ENCODE data around the gene NOL7.

Gene NOL7

GRCh38 chr6:13600036-13600435 is 15.1 kb upstream of the NOL7 start:
- DNase-seq: no peak

DNA sequence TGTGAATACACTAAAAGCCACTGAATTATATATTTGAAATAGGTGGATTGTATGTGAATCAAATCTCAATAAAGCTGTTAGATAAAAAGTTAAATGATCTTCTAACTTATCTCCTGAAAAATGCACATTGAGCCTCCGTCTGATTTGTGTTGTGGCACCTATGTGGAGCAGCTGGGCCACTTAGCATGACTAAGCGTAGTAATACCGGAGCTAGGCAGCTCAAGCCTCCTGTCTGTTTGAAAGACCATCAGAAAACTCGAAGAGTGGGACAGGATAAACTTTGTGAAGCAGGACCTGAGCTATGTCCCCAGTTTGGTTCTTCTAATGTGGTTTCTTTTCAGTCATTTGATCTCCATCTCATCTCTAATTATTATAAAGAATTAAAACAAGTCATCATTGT is 11.0 kb upstream of the NOL7 start:
- DNase-seq: no peak

DNA sequence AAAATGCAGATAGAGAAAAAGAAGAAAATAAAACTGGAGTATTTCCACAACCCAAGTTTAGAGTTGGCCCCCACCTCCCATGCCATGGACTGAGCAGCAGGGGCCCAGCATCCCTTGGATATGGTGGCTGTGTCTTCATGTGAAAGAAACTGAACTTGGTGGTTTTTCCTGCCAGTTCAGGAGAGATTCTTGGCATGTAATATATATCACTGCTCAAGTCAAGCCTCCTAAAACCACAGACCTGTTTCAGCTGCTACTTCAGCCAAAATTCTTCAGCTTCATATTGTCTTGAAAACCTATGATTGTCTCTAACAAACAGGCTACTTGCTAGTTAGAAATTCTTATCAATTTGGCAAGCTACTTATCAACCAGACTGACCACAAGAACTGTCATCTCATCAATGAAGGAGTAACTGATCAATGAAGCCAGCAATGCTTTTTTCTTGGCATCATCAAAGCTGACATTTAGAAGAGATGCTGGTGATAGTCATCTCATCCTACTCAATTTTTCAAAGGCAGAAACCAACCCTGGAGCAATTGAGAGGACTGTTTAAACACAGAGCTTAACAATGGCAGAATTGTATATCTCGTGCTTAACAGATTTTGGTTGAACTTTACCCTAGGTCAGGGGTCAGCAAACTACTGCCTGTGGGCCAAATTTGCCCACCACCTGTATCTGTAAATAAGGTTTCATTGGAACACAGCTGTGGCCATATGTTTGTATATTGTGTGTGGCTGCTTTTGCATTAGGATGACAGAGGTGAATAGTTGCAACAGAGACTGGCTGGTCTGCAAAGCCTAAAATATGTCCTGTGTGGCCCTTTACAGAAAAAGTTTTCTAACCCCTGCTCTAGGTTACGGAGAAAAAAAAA is 10.4 kb upstream of the NOL7 start:
- DNase-seq: no peak

DNA sequence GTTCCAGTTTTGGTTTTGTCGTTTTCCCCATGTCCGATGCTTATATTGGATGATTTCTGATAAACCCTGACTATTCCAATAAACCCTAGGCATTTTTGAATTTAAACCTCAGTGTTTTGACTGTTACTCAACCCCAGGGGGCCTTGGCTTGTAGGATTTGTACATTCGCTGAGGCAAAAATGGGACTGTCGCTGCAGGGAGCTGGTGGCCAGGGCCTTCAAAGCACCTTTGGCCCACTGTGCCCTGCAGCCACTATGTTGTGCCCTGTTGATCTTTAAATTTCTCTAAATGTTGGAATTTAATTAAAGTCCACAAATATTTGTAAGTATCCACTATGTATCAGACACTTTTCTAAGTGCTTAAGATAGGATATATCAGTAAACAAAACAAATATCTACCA is 9.5 kb upstream of the NOL7 start:
- DNase-seq: no peak

- DNase-seq: no peak
These were observed 3.4 kb upstream of the NOL7 start for GRCh38 chr6:13611715-13612114.

- DNase-seq: no peak
These were observed 2.0 kb upstream of the NOL7 start for GRCh38 chr6:13613029-13613594.

GRCh38 chr6:13614126-13614925 is 809 bp upstream of the NOL7 start:
- DNase-seq: peak; percentile 54

DNA sequence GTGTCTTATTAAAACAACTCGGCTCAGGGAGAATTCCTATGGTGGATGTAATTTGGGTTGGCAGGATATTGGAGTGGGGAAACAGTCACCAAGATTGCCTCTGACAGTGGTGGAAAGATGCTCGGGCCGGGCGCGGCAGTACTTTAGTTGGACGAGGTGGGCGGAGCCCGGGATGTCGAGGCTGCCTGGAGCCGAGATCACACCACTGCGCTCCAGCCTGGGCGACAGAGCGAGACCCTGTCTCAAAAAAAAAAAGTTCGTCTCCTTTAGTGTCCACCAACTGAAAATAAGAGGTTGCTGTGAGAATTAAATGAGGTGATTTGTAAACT is 621 bp downstream of the NOL7 start:
- DNase-seq: peak; percentile 30

- no peak for DNase-seq
These were observed 1.9 kb downstream of the NOL7 start for GRCh38 chr6:13617066-13617465.

DNA sequence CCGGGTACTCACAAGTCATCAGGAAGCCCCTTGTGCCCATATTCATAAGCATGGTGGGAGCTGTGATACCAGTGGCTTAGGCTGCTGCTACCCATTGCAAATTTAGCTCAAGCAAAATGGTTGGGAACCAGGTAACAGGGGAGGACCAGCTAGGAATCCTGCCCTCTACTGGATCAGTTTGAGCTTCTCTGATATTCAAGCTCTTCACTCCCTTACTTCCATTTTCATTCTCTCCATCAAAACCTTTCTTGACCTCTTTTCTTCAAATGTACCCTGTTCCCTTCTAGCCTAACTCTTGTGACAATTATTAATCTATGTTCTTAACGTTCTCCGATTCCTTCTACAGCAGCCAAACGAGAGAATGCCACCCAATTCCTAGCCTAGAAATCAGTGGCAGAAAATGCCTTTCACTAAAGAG is 9.7 kb downstream of the NOL7 start:
- no peak for DNase-seq

- DNase-seq: no peak
These were observed 14.5 kb downstream of the NOL7 start for GRCh38 chr6:13629459-13630116.

- DNase-seq: no peak
These were observed 15.4 kb downstream of the NOL7 start for GRCh38 chr6:13630499-13630898.

- DNase-seq: no peak
These were observed 18.2 kb downstream of the NOL7 start for GRCh38 chr6:13633343-13633742.

DNA sequence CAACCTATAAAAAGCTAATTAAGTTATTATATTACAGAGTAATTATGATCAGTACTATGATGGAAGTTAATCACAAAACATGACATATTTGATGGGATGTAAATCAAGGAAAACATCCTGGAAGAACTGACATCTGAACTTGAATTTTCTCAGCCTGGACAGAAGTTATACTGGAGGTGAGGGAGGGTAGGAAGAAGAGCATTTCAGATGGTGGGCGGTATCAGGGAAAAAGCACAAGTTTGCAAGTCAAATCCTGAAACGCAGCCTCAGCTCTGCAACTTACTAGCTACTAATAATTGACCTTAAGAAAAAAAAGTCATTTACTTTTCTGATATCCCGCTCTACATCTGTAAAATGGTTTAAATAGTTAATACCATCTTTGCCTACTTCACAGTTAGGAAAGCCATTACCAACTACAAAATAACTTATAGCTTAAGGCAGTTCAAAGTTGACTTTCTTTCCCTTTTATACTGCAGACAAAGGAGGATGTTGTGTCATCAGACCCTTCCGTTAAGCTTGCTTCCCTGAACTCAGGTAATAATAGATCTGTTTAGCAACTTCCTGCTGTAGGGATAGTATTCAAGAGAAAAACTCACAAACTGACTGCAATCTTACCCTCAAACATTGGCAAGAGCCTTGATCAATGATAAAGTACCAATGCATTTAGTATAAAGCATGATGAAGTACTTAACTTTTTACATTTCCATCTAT is 21.0 kb downstream of the NOL7 start:
- no peak for DNase-seq

DNA sequence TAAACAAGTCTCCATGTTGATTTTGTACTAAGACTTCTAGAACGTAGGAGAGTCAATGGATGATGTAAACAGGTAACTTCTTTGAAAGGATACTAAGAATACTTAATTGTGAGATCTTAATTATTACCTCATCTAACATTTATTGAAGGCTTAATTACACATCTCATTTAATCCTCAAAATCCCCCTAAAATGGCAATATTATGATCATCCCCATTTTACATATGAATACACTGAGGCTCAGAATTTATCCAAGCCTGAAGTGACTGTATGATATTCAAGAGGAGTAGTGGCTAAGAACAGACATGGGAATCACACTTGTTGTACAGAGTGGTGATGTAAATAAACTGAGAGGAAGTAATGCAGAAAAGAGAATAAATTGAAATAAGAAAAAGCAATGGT is 22.9 kb downstream of the NOL7 start:
- DNase-seq: no peak

- no peak for DNase-seq
These were observed 23.5 kb downstream of the NOL7 start for GRCh38 chr6:13638626-13639025.

DNA sequence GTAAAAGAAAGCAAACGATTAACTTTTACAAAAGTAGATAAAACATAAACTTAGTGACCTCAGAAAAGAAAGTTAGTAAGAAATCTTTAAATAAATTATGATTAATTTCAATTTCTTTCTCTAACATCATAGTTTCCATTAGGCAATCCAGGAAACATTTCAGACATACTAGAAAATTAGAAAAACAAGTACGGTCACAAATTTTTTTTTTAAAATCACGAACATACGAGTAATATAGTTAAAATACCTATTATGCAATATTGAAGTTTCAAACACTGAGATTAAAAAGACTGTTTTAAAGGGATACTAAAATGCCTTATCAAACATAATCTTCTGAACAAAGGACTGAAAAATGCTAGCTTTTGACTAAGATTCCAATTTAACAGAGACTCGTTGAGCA is 26.2 kb downstream of the NOL7 start:
- DNase-seq: no peak

- DNase-seq: no peak
These were observed 28.0 kb downstream of the NOL7 start for GRCh38 chr6:13643125-13643524.

DNA sequence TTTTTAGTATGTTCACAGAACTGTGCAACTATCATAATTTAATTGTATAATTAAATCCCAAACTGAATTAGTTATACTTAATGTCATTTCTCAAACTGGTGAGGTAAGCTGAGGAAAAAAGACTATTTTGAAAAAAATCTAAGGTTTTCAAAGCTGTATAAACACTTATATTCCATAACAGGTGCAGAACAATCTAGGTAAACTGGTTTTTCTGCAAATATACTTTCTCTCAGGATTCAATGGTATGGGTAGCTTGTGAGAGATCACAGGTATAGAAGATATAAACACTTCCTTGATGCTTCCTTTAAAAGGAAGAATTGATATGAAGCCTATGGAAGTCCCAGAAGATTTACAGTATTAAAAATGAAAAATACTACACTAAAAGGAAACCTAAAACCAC is 33.7 kb downstream of the NOL7 start:
- DNase-seq: no peak

- no peak for DNase-seq
These were observed 34.3 kb downstream of the NOL7 start for GRCh38 chr6:13649393-13649792.

GRCh38 chr6:13653296-13653695 is 38.2 kb downstream of the NOL7 start:
- DNase-seq: no peak

- DNase-seq: no peak
These were observed 39.4 kb downstream of the NOL7 start for GRCh38 chr6:13654496-13654895.

- DNase-seq: no peak
These were observed 40.6 kb downstream of the NOL7 start for GRCh38 chr6:13655700-13656099.
